Ovary (tissue), 3 donors: ENCODE results near the gene MBD1.

Source experiments
- POLR2A ChIP-seq: fragments of 450-650 bp; IDR thresholded peaks from one replicate; pipeline ENCODE4 v1.6.1; 2017; ENCODE audit warnings: antibody characterized with exemption, mild to moderate bottlenecking, moderate library complexity
- TF ChIP-seq, protein P1 (sequence below), 3 donors: fragments of 450-650 bp in 2 of 3; fragments of 200-600 bp in 1 of 3; IDR thresholded peaks; one replicate each; pipeline versions ENCODE4 v1.5.1 to v1.8.0; 2016 to 2022; ENCODE audit warnings: antibody characterized with exemption in 3 of 3, mild to moderate bottlenecking in 1 of 3
- donor health status: DM: no; HTN: no; CAD: no.

DNA sequence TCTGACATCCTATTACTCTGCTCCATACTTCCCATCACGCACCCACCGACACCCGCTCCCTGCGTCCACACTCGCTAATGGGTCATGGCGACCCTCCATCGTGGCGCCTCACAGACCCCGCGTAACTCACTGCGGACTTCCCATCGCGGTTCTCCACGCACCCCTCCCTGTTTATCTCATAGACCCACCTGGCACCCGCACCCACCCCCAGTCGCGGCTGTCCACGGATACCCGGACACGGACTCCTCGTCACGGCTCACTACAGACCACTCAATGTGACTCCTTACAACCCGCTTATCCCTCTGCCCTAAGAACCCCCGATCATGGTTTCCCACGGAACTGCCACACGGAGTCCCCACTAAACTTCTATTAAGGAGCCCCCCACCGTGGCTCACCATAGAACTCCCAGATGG is 5.7 kb upstream of the MBD1 start:
- TF ChIP-seq, protein P1, sequence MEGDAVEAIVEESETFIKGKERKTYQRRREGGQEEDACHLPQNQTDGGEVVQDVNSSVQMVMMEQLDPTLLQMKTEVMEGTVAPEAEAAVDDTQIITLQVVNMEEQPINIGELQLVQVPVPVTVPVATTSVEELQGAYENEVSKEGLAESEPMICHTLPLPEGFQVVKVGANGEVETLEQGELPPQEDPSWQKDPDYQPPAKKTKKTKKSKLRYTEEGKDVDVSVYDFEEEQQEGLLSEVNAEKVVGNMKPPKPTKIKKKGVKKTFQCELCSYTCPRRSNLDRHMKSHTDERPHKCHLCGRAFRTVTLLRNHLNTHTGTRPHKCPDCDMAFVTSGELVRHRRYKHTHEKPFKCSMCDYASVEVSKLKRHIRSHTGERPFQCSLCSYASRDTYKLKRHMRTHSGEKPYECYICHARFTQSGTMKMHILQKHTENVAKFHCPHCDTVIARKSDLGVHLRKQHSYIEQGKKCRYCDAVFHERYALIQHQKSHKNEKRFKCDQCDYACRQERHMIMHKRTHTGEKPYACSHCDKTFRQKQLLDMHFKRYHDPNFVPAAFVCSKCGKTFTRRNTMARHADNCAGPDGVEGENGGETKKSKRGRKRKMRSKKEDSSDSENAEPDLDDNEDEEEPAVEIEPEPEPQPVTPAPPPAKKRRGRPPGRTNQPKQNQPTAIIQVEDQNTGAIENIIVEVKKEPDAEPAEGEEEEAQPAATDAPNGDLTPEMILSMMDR (IDR thresholded peaks at IDR 0.05), result no peak
- TF ChIP-seq POLR2A, result no peak
